HepG2 (cell line): Measurements from ENCODE around the gene TPRN. TPM values are rescaled to one million over a fixed set of nuclear protein-coding genes. Genes with fewer than 3 reads are reported as not detected.

Experiments
- CBFB ChIP-seq: sonication (generic); formaldehyde crosslinking; IDR thresholded peaks from 2 replicates; pipeline ENCODE4 v1.4.0; 2020; ENCODE audit warnings: missing genetic modification reagents
- FOXC1 ChIP-seq: sonication (generic); formaldehyde crosslinking; IDR thresholded peaks from 2 replicates; pipeline ENCODE4 v1.8.0; 2022; ENCODE audit warnings: mild to moderate bottlenecking, missing genetic modification reagents, borderline replicate concordance
- HNRNPL ChIP-seq: fragments of 200-400 bp; formaldehyde crosslinking; IDR thresholded peaks from 2 replicates; pipeline ENCODE4 v1.6.1; 2017; ENCODE audit warnings: mild to moderate bottlenecking, low read depth, low read length
- MED8 ChIP-seq: sonication (generic); formaldehyde crosslinking; IDR thresholded peaks from 2 replicates; pipeline ENCODE4 v1.8.1; 2023; ENCODE audit warnings: mild to moderate bottlenecking, missing genetic modification reagents; ENCODE audit not compliant: insufficient replicate concordance
- NFE2L1 ChIP-seq: sonication (generic); formaldehyde crosslinking; IDR thresholded peaks from 2 replicates; pipeline ENCODE4 v1.4.0; 2020; ENCODE audit warnings: missing genetic modification reagents, mild to moderate bottlenecking, borderline replicate concordance
- ZMAT3 ChIP-seq: sonication (generic); formaldehyde crosslinking; conservative IDR thresholded peaks from 2 replicates; pipeline ENCODE4 v1.7.0; 2021; ENCODE audit warnings: missing genetic modification reagents
- ZNF138 ChIP-seq: sonication (generic); formaldehyde crosslinking; IDR thresholded peaks from 2 replicates; pipeline ENCODE4 v1.5.0; 2020; ENCODE audit warnings: mild to moderate bottlenecking, low read depth, missing genetic modification reagents
- ZNF292 ChIP-seq: sonication (generic); formaldehyde crosslinking; IDR thresholded peaks from 2 replicates; pipeline ENCODE4 v1.8.1; 2022; ENCODE audit warnings: mild to moderate bottlenecking, low read depth, missing genetic modification reagents, borderline replicate concordance
- ZNF333 ChIP-seq: sonication (generic); formaldehyde crosslinking; IDR thresholded peaks from 2 replicates; pipeline ENCODE4 v1.4.0; 2020; ENCODE audit warnings: mild to moderate bottlenecking, missing genetic modification reagents, borderline replicate concordance
- ZSCAN21 ChIP-seq: sonication (generic); formaldehyde crosslinking; IDR thresholded peaks from 2 replicates; pipeline ENCODE4 v1.8.0; 2022; ENCODE audit warnings: mild to moderate bottlenecking, missing genetic modification reagents, moderate library complexity, borderline replicate concordance
- polyA plus RNA-seq, 8 experiments: library from polyadenylated mRNA; depleted of rRNA in 3 of 8; stranded (reverse) in 7 of 8; unstranded in 1 of 8; fragments of >200 nt; fragmentation: Illumina TruSeq in 4 of 8; extraction: Trizol in 4 of 8; gene quantifications; 2 replicates each; pipeline versions ENCODE4 v1.2.1 to v1.2.3, GENCODE V29; 2011 to 2016; ENCODE audit warnings: low read depth in 4 of 8, missing spikeins in 1 of 8, mixed read lengths in 1 of 8; ENCODE audit not compliant: insufficient read depth in 1 of 8
- total RNA-seq, 5 experiments: library from RNA; depleted of rRNA; stranded (reverse); fragments of >200 nt; fragmentation: Illumina TruSeq; extraction: Trizol; gene quantifications; 2 replicates each; pipeline ENCODE4 v1.2.3, GENCODE V29; 2016; ENCODE audit warnings: low read depth in 1 of 5
- TF ChIP-seq, protein P1 (sequence below): sonication (generic); formaldehyde crosslinking; IDR thresholded peaks from 2 replicates; pipeline ENCODE4 v1.8.1; 2023; ENCODE audit warnings: mild to moderate bottlenecking, moderate library complexity, missing genetic modification reagents
- TF ChIP-seq, protein P2 (sequence below): IDR thresholded peaks from 2 replicates; pipeline ENCODE4 v1.6.1; 2016; ENCODE audit warnings: mild to moderate bottlenecking
- TF ChIP-seq, protein P3 (sequence below): fragments of 450-650 bp; IDR thresholded peaks from 2 replicates; pipeline ENCODE4 v1.6.1; 2016
- TF ChIP-seq, protein P4 (sequence below): sonication (generic); formaldehyde crosslinking; IDR thresholded peaks from 2 replicates; pipeline ENCODE4 v1.4.0; 2020; ENCODE audit warnings: mild to moderate bottlenecking, missing genetic modification reagents
- TF ChIP-seq, protein P5 (sequence below): sonication (generic); formaldehyde crosslinking; IDR thresholded peaks from 2 replicates; pipeline ENCODE4 v1.5.0; 2020; ENCODE audit warnings: mild to moderate bottlenecking, missing genetic modification reagents, borderline replicate concordance
- TF ChIP-seq, protein P6 (sequence below): sonication (generic); formaldehyde crosslinking; IDR thresholded peaks from 2 replicates; pipeline ENCODE4 v1.4.0; 2020; ENCODE audit warnings: missing genetic modification reagents

TPRN gene
- total and polyA plus RNA-seq, 2 of the 13 experiments (the other 11 are each of a cell fraction or from before 2014, with no cell fraction given), result 10.1 to 19.2 TPM

DNA sequence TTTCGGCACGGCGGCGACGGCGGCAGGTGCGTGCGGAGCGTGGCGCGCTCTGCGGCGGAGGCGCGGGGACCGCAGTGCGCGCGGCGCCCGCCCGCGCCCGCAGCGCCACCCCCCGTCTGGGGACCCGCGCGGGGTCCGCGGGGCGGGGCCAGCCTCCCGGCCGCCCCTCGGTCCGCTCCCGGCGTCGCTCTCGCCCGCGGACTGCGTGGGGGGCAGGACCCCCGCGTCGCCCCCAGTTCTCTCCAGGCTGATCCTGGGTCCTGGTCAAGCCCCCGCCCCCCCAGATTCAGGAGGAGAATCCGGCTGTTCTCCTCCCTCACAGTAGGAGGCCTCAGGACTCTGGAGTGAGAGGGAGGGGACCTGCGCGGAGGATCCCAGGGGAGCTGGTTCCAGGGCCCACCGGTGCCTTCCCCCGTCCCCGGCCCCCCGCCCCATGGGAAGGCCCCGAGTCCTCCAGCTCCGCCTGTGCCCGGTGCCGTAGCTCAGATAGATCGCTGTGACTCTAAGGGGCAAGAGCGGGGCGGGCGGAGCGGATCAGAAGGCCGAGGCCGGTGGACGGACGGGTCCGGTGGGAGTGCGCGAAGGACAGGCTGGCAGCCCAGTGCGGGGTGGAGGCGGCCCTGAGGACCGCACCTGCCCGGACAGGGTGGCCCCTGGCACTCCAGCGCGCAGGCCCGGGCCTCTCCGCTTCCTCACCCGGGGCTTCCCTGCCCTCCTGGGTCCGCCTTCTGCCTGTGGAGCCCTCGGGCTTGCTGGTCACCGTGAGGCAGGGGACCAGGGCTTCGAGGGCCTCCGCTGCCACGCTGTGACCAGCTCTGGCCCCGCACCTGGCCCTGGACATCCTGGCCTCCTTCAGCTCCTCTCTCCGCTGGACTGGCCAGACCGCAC, 21.9 kb upstream of the TPRN start, which contains the start of gene RNF208 (continued):
- TF ChIP-seq, protein P1, sequence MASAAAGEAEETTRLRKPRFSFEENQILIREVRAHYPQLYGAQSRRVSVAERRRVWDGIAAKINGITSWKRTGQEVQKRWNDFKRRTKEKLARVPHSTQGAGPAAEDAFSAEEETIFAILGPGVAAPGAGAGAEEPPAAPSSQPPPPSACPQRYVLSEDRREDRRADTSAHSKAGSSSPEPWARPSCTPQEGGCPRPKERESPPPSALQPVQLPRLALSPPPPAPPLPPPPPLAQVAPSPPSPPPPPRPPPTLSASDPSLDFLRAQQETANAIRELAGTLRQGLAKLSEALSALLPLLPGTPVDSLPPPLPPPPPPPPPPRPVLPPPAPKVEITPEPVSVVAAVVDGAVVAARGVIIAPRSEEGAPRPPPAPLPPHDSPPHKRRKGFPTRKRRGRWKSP, result peak; percentile 68; the same call in 1 of the 2 replicates
- TF ChIP-seq HNRNPL (0 out of 2 replicates have a peak, but pooled peaks have one; percentile 35), ZMAT3 (CRISPR knock-in tag) (0 out of 2 replicates have a peak, but pooled peaks have one; percentile 25), NFE2L1 (peak; percentile 51; the same call in 1 of the 2 replicates), ZSCAN21 (CRISPR knock-in tag) (no peak), ZNF333 (CRISPR knock-in tag) (no peak), ZNF138 (CRISPR knock-in tag) (0 out of 2 replicates have a peak, but pooled peaks have one; percentile 29), MED8 (CRISPR knock-in tag) (peak; percentile 52), ZNF292 (CRISPR knock-in tag) (no peak), CBFB (0 out of 2 replicates have a peak, but pooled peaks have one; percentile 18), FOXC1 (CRISPR knock-in tag) (0 out of 2 replicates have a peak, but pooled peaks have one; percentile 39)
- TF ChIP-seq, protein P2, sequence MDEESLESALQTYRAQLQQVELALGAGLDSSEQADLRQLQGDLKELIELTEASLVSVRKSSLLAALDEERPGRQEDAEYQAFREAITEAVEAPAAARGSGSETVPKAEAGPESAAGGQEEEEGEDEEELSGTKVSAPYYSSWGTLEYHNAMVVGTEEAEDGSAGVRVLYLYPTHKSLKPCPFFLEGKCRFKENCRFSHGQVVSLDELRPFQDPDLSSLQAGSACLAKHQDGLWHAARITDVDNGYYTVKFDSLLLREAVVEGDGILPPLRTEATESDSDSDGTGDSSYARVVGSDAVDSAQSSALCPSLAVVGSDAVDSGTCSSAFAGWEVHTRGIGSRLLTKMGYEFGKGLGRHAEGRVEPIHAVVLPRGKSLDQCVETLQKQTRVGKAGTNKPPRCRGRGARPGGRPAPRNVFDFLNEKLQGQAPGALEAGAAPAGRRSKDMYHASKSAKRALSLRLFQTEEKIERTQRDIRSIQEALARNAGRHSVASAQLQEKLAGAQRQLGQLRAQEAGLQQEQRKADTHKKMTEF, result peak; percentile 44; the same call in 1 of the 2 replicates
- TF ChIP-seq, protein P3, sequence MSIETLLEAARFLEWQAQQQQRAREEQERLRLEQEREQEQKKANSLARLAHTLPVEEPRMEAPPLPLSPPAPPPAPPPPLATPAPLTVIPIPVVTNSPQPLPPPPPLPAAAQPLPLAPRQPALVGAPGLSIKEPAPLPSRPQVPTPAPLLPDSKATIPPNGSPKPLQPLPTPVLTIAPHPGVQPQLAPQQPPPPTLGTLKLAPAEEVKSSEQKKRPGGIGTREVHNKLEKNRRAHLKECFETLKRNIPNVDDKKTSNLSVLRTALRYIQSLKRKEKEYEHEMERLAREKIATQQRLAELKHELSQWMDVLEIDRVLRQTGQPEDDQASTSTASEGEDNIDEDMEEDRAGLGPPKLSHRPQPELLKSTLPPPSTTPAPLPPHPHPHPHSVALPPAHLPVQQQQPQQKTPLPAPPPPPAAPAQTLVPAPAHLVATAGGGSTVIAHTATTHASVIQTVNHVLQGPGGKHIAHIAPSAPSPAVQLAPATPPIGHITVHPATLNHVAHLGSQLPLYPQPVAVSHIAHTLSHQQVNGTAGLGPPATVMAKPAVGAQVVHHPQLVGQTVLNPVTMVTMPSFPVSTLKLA, result no peak
- TF ChIP-seq, protein P4, sequence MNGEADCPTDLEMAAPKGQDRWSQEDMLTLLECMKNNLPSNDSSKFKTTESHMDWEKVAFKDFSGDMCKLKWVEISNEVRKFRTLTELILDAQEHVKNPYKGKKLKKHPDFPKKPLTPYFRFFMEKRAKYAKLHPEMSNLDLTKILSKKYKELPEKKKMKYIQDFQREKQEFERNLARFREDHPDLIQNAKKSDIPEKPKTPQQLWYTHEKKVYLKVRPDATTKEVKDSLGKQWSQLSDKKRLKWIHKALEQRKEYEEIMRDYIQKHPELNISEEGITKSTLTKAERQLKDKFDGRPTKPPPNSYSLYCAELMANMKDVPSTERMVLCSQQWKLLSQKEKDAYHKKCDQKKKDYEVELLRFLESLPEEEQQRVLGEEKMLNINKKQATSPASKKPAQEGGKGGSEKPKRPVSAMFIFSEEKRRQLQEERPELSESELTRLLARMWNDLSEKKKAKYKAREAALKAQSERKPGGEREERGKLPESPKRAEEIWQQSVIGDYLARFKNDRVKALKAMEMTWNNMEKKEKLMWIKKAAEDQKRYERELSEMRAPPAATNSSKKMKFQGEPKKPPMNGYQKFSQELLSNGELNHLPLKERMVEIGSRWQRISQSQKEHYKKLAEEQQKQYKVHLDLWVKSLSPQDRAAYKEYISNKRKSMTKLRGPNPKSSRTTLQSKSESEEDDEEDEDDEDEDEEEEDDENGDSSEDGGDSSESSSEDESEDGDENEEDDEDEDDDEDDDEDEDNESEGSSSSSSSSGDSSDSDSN, result peak; percentile 83
- TF ChIP-seq, protein P5, sequence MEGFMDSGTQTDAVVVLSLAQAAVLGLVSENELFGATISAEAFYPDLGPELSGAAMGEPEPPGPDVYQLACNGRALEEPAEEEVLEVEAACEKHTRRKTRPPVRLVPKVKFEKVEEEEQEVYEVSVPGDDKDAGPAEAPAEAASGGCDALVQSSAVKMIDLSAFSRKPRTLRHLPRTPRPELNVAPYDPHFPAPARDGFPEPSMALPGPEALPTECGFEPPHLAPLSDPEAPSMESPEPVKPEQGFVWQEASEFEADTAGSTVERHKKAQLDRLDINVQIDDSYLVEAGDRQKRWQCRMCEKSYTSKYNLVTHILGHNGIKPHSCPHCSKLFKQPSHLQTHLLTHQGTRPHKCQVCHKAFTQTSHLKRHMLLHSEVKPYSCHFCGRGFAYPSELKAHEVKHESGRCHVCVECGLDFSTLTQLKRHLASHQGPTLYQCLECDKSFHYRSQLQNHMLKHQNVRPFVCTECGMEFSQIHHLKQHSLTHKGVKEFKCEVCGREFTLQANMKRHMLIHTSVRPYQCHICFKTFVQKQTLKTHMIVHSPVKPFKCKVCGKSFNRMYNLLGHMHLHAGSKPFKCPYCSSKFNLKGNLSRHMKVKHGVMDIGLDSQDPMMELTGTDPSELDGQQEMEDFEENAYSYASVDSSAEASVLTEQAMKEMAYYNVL, result no peak
- TF ChIP-seq, protein P6, sequence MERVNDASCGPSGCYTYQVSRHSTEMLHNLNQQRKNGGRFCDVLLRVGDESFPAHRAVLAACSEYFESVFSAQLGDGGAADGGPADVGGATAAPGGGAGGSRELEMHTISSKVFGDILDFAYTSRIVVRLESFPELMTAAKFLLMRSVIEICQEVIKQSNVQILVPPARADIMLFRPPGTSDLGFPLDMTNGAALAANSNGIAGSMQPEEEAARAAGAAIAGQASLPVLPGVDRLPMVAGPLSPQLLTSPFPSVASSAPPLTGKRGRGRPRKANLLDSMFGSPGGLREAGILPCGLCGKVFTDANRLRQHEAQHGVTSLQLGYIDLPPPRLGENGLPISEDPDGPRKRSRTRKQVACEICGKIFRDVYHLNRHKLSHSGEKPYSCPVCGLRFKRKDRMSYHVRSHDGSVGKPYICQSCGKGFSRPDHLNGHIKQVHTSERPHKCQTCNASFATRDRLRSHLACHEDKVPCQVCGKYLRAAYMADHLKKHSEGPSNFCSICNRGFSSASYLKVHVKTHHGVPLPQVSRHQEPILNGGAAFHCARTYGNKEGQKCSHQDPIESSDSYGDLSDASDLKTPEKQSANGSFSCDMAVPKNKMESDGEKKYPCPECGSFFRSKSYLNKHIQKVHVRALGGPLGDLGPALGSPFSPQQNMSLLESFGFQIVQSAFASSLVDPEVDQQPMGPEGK (CRISPR knock-in tag), result peak; percentile 74; the same call in 1 of the 2 replicates
